Stimulated activated CD4-positive, alpha-beta T cell treated with anti-CD3 and anti-CD28 coated beads, Interleukin-4, amount 100 ng/mL, for 1 hour (primary cell): ENCODE data around the gene SEPHS1.
"Not testable (repeated sequence)": the region's sequence is repeated elsewhere in the genome, so short reads cannot be mapped to it uniquely, and the experiment has no call there.

Experiments used
- DNase-seq: peaks from one replicate; pipeline ENCODE4 v3.0.0-alpha.2; 2020

Gene SEPHS1

DNA sequence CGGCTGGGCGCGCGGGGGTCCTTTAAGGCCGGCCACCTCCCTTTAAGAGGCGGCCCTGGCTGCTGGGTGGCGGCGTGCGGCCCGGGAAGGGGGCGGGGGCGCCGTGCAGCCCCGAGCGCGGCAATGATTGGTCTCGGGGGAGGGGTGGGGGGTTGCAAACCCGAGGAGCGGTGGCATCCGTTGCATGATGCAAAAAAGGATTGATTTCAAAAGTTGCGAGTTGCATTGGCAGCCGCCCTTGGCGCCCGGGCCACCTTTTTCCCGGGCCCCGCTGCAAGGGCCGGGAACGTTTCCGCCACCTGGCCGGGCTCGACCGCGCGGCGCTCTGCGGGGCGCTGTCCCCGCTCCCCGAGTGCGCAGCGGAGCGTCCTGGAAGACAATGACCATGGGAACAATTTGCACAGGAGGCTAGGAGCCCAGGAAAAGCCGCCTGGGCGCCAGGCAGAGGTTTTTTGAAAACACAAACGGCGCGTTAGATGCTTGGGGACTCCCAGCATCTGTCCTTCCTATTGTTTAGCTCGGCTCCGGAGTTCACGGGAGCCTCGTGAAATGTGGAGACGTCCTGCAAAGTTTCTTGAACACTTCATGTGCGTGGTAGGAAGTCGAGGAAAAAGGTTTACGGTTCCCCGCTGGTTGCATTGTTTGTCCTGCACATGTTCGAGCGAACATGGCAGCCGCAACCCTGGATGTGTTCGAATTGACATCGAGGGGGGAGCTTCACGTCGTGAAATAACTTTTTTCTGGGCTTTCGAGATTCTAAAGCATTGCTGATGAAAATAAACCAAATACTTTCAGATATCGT lies at the start of gene SEPHS1:
Gene SEPHS1, minus strand, starts transcription at position 78 of the 802 bp plus-strand sequence. CDS start 3,343 bp downstream, outside the sequence.
- peak; percentile 85 for DNase-seq

GRCh38 chr10:13397052-13397451 lies 49.0 kb upstream of the SEPHS1 start:
- no peak for DNase-seq

DNA sequence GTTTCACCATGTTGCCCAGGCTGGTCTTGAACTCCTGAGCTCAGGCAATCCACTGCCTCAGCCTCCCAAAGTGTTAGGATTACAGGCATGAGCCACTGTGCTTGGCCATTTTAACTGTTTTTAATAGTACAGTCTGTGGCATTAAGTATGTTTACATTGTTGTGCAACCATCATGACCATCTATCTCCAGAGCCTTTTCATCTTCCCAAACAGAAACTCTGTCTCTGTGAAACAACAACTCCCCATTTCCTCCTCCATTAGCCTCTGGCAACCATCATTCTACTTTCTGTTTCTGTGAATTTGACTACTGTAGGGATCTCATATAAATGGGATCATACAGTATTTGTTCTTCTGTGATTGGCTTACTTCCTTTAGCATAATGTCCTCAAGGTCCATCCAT lies 48.3 kb upstream of the SEPHS1 start:
- DNase-seq = no peak

DNA sequence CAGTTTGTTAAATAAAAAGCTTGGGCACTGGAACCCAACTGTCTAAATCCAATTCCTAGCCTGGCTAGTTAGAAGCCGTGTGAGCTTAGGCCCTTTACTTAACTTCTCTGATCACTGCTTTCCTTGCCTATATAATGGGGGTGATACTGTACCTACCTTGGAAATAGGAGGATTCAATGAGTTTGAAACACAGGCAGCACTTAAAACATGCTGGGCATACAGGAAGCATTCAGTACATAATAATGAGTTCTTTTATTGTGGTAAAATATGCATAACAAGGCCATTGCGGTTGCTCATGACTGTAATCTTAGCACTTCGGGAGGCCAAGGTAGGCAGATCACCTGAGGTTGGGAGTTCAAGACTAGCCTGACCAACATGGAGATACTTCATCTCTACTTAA lies 47.4 kb upstream of the SEPHS1 start:
- DNase-seq = no peak

DNA sequence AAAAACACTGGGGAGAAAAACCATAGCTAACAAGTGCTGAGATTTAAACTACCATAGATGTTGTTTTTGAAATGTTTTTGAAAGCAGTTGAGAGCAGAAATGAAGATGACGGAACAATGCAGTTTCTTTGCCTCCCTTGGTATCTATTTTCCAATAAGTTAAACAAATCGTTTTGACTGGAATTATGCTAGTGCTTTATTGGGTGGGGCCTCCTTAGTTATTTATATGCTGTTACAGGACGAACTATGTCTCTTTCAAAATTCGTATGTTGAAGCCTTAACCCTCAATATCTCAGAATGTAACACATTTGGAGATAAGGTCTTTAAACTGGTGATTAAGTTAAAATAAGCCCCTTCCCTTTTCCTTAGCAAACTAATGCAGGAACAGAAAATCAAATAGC lies 45.5 kb upstream of the SEPHS1 start:
- DNase-seq = no peak

- no peak for DNase-seq
These were observed 44.6 kb upstream of the SEPHS1 start for GRCh38 chr10:13392701-13393100.

DNA sequence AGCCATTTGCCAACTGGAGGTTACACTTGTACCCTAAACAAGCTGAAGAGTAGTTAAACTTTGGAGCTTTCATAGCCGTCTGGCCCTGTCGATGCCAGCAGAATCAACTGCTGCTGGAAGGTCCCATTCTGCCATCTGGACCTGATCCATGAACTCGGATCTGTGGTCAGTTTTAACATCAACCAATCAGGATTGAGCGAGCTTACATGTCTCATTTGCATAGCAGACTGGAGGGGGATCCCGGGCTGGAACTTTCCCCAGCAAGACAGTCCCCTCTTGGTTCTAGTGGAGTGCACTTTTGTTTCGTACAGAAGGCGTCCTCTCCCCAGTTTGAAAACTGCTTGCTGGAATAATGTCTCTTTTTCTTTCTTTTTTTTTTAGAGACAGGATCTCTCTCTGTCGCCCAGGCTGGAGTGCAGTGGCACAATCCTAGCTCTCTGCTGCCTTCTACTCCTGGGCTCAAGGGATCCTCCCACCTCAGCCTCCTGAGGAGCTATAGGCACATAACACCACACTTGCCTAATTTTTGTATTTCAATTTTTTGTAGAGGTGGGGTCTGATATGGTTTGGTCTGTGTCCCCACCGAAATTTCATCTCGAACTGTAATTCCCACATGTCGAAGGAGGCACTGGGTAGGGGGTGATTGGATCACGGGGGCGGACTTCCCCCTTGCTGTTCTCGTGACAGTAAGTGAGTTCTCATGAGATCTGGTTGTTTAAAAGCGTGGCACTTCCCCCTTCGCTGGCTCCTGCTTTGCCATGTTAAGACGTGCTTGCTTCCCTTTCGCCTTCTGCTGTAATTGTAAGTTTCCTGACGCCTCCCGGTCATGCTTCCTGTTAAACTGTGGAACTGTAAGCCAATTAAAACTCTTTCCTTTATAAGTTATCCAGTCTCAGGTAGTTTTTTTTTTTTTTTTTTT lies 42.8 kb upstream of the SEPHS1 start:
- no peak for DNase-seq

- DNase-seq = no peak
These were observed 40.6 kb upstream of the SEPHS1 start for GRCh38 chr10:13388478-13389230.

GRCh38 chr10:13386021-13386420 lies 37.9 kb upstream of the SEPHS1 start:
- DNase-seq = no peak

- DNase-seq = no peak
These were observed 35.3 kb upstream of the SEPHS1 start for GRCh38 chr10:13383399-13383761.

GRCh38 chr10:13382703-13383398 lies 34.8 kb upstream of the SEPHS1 start:
- DNase-seq = no peak

- DNase-seq = not testable (repeated sequence)
These were observed 31.0 kb upstream of the SEPHS1 start for GRCh38 chr10:13379061-13379460.

DNA sequence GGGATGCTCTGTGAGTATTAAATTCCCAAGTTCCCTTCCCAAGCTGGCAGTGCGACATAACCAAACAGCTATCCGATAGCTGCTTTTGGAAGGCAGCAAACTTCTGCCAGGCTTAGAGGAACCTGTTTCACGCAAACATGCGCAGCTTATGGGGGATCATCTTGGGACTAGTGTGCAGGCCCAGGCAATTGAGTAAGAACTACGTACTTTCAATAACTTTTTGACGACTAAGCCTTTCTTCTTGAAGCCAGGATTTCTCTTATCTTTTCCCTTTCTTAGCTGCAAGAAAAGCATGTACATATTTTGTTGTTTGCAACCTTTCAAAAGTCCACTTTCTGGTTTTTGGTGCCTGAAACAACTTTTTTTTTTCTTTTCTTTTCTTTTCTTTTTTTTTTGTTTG lies 28.7 kb upstream of the SEPHS1 start:
- DNase-seq = no peak

GRCh38 chr10:13376297-13376696 lies 28.2 kb upstream of the SEPHS1 start:
- no peak for DNase-seq

DNA sequence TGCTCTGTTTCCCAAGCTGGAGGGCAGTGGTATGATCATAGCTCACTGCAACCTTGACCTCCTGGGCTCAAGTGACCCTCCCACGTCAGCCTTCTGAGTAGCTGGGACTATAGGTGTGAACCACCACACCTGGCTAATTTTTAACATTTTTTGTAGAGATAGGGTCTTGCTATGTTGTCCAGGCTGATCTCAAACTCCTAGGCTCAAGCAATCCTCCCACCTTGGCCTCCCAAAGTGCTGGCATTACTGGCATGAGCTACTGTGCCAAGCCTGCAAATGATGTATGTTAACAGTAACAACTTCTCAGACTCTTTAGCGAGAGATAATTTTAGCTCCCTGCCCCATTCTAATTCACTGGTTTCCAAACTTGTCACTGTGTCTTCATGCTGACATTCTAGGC lies 27.7 kb upstream of the SEPHS1 start:
- no peak for DNase-seq

- no peak for DNase-seq
These were observed 25.6 kb upstream of the SEPHS1 start for GRCh38 chr10:13373644-13374043.

DNA sequence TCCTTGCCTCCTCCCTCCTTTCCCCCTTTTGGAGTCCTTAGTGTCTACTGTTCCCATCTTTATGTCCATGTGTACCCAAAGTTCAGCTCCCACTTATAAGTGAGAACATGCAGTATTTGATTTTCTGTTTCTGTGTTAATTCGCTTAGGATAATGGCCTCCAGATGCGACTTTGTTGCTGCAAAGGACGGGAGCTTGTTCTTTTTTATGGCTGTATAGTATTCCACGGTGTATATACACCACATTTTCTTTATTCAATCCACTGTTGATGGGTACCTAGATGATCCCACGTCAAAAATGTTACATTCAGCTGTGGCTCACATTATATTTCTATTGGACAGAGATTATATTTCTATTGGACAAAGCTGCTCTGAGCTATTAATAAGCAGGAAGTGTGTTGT lies 24.4 kb upstream of the SEPHS1 start:
- DNase-seq = no peak

DNA sequence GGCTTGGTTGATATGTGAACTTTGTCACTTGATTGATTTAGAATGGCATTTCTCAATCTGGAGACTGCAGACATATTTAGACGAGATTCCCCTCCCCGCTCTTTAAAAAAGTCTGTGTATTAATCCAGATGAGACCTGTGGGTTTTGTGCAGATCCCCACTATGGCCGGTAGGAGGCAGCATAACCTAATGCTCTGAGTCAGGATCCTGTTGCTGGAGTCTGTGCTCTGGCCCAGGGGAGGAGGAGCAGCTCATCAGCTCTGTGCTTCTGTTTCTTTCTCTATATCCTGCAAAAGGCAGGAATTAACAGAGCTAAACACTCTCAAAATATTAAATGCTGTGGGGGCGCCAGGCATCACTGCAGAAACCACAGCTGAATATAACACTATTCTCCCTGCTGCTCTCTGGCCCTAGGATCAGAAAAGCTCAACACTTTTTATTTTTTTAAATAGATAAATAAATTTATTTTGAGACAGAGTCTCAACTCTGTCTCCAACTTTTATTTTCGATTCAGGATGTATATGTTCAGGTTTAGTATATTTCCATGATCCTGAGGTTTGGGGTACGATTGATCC lies 23.9 kb upstream of the SEPHS1 start:
- DNase-seq = peak; percentile 44

GRCh38 chr10:13366891-13367290 lies 18.8 kb upstream of the SEPHS1 start:
- DNase-seq = no peak

DNA sequence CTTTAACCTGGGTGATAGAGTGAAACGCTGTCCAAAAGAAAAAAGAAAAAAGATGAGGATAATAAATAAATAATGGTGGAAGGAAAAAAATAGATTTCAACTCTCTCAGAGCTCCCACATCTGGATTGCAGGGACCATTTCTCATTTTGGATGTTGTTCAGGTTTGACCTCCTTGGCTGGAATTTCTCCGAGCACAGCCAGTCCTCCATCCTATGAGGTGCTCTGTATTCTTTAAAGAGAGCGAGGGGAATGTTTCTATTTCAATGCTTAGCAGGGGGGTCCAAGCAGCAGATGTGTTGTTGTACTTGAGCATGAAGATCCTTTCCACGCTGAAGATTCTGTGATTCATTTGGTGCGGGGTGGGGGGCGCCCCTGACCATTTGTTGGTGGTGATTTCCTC lies 17.7 kb upstream of the SEPHS1 start:
- no peak for DNase-seq

DNA sequence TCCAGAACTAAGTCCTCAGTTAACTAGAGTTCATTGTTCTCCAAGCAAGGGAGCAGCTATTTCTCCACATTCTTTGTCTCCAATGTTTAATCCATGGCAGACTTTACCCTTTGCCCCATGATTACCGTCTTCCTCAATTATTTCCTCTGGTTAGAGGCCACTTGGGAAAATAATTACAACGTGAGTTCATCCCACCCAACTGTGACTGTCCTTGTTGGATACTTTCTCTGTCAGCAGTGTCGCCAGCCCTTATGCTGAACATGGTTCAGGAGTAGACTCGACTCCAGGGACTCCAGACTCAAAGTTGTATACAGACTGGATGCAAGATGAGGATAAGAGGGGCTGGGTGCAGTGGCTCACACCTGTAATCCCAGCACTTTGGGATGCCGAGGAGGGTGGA lies 17.1 kb upstream of the SEPHS1 start:
- no peak for DNase-seq

- DNase-seq = no peak
These were observed 12.5 kb upstream of the SEPHS1 start for GRCh38 chr10:13360587-13360986.
